ENCODE measurements around the gene FOXO3.
"Not testable (repeated sequence)": the region's sequence is repeated elsewhere in the genome, so short reads cannot be mapped to it uniquely, and the experiment has no call there.

Gene FOXO3

GRCh38 chr6:108560463-108561308, at the start of gene FOXO3:
Gene FOXO3 (plus strand): TSS chr6:108560917. CDS start chr6:108561209, 292 bp downstream.
- DNase-seq = peak; percentile 51

GRCh38 chr6:108518714-108519576, 41.8 kb upstream of the FOXO3 start:
- no peak for DNase-seq

GRCh38 chr6:108521616-108522107, 39.1 kb upstream of the FOXO3 start:
- DNase-seq = no peak

GRCh38 chr6:108523697-108524096, 37.0 kb upstream of the FOXO3 start:
- DNase-seq = no peak

GRCh38 chr6:108524528-108525248, 36.0 kb upstream of the FOXO3 start:
- DNase-seq = no peak

GRCh38 chr6:108526739-108527174, 34.0 kb upstream of the FOXO3 start:
- no peak for DNase-seq

- no peak for DNase-seq
Observed at GRCh38 chr6:108528878-108529277, 31.8 kb upstream of the FOXO3 start.

GRCh38 chr6:108531332-108531731, 29.4 kb upstream of the FOXO3 start:
- DNase-seq = no peak

GRCh38 chr6:108535114-108535742, 25.5 kb upstream of the FOXO3 start:
- no peak for DNase-seq

- not testable (repeated sequence) for DNase-seq
Observed at GRCh38 chr6:108535920-108536535, 24.7 kb upstream of the FOXO3 start.

- DNase-seq = peak; percentile 69
Observed at GRCh38 chr6:108541843-108542759, 18.6 kb upstream of the FOXO3 start.

- no peak for DNase-seq
Observed at GRCh38 chr6:108543175-108543940, 17.4 kb upstream of the FOXO3 start.

GRCh38 chr6:108544606-108545005, 16.1 kb upstream of the FOXO3 start:
- no peak for DNase-seq

GRCh38 chr6:108546079-108547049, 14.4 kb upstream of the FOXO3 start:
- no peak for DNase-seq

GRCh38 chr6:108549241-108549640, 11.5 kb upstream of the FOXO3 start:
- DNase-seq = no peak

GRCh38 chr6:108549741-108550140, 11.0 kb upstream of the FOXO3 start:
- DNase-seq = no peak

GRCh38 chr6:108550256-108550655, 10.5 kb upstream of the FOXO3 start:
- no peak for DNase-seq

GRCh38 chr6:108555399-108556052, 5.2 kb upstream of the FOXO3 start:
- DNase-seq = no peak

All from activated CD4-positive, alpha-beta T cell treated with anti-CD3 and anti-CD28 coated beads, Interleukin-2, amount 50 U/mL, for 1 hour (primary cell).